Stimulated activated naive CD4-positive, alpha-beta T cell treated with Interleukin-2 at 50 U/mL for 16 hours (primary cell): Measurements from ENCODE around the gene RNF4.
"Not testable (repeated sequence)": the region's sequence is repeated elsewhere in the genome, so short reads cannot be mapped to it uniquely, and the experiment has no call there.

Experiments
- DNase-seq: peaks from one replicate; lab custom pipeline; 2025; lab: John Stamatoyannopoulos, UW

RNF4 gene

DNA sequence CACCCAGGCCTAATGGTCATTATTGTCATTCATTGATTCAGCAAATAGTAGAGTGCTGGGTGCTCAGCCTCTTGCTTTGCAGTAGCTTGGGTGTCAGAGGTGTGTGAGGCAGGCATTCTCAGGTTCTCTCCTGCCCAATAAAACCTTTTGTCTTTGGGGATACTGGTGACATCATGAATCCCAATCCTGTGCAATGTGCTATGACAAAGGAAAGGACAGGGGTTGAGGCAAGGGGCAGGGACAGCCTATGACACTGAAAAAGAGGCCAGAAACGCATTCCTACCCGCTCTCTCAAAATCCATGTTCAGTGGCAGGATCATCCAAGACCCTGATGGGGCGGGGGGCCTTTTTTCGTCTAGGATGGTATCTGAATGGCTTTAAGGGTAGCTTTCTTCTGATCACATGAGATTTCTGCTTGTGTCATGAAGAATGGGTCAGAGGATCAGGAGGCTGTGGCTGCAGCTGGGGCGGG, 66.0 kb downstream of the RNF4 start:
- DNase-seq = no peak

DNA sequence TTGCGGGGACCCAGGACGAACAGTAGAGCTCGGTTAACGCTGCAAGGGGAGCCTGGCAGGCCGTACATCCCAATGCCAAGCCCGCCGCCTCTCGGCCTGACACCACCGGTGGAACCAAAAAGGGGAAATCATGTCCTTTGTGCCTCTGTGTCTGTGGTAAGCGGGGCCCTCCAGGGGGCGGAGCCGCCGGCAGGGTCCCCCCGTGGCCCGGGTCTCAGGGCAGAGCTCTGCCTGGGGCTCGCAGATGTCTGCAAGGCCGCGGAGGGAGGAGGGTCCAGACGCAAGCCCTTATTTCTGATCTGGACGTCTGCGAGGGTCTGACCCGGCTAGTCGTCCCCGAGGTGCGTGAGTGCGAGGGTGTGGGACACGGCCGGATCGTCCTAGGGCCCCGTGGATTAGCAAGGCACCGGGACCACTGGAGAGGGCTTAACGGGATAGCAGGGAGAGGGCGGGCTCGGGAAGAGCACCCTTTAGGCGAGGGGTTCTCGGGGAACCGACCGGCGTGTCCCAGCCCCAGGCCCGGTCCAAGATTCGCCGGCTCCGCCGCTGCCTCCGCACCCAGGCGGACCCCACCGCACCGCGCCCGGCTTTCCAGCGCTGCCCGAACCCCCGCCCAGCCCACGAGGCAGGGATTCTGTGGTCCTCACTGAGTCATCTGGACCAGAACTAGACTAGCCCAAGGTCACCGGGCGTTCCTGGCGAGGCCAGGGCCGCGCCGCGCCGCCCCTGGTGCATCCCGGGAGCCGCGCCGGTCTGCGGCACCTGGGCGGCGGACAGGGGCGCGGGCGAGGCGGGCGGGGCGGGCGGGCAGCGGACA, 66.7 kb downstream of the RNF4 start:
- DNase-seq = peak; percentile 48

GRCh38 chr4:2536193-2537010, 67.5 kb downstream of the RNF4 start, which contains the start of gene FAM193A:
TSS of gene FAM193A (plus strand) at chr4:2536647. CDS start at chr4:2536916, 269 bp downstream.
- peak; percentile 99 for DNase-seq

DNA sequence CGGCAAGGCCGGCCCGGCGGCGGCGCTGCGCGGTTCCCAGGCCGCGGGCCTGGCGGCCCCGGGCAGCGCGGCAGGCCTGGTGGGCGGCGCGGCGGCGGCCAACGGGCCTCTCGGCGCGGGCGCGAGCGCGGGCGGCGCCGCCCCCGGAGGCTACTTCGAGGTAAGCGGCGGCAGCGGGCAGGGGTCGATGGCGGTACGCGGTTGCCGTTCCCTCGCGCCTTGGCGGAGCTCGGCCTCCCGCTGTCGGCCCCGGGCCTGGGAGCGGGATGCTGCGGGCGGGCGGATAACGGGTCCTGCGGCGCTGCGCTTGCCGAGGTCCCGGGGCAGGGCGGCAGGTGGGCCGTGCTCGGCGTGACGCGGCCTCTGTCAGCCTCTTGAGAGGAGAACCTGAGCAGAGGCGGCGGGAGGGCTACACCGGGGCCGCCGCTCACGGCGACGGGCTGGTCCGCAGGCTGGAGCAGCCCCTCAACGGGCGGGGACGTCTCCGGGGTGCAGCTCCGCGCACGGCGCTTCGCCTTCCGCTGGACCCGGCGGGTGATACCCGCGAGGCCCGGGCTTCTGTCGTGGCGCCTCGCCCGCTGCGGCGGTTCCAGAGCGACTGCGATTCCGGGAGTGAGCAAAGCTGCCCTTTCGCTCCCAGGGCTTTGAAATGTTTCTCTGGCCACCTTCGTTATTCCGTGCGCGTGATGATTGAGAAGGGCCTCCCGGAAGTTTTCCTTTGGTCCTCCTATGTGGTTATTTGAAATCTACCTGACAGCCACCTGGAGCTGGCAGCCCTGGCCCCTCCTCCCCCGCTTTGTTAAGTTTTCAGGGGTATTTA, 68.3 kb downstream of the RNF4 start:
- DNase-seq = peak; percentile 44

GRCh38 chr4:2543580-2544191, 74.8 kb downstream of the RNF4 start:
- DNase-seq = not testable (repeated sequence)

GRCh38 chr4:2545321-2546013, 76.6 kb downstream of the RNF4 start:
- DNase-seq = no peak

- no peak for DNase-seq
These were observed 77.4 kb downstream of the RNF4 start for GRCh38 chr4:2546286-2546823.

- DNase-seq = not testable (repeated sequence)
These were observed 78.2 kb downstream of the RNF4 start for GRCh38 chr4:2546961-2547691.

DNA sequence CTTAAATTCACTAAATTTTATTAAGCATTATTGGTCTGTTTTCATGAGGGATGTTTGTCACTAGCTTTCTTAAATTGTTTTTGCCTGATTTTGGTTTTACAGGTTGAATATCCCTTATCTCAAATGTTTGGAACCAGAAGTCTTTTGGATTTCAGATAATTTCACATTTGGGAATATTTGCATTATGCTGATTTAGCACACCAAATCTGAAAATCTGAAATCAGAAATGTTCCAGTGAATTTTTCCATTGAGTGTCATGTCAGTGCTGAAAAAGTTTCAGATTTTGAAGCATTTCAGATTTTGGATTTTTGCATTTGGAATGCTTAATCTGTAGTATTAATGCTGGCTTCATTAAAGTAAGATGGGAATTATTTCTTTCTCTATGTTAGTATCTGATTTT, 82.2 kb downstream of the RNF4 start:
- DNase-seq = no peak

DNA sequence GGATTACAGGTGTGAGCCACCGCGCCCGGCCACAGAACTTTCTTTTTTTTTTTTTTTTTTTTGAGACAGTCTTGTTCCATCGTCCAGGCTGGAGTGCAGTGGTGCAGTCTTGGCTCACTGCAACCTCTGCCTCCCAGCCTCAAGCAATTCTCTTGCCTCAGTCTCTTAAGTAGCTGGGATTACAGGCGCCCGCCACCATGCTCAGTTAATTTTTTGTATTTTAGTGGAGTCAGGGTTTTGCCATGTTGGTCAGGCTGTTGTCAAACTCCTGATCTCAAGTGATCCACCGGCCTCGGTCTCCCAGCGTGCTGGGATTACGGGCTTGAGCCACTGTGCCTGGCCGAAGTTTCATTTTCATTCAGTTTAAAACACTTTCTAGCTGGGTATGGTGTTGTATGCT, 83.9 kb downstream of the RNF4 start:
- no peak for DNase-seq

DNA sequence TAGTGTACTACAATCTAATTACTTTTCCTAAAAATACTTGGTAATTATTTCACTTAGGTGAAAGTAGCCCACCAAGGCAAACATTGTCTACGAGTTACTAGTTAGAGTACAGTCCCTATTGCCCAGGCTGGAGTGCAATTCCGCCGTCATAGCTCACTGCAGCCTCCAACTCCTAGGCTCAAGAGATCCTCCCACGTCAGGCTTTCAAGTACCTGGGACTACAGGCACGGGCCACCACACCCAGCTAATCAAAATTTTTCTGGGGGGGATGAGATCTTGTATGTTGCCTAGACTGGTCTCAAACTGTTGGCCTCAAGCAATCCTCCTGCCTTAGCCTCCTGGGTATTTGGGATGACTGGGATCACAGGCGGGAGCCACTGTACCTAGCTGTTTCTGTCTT, 89.4 kb downstream of the RNF4 start:
- DNase-seq = no peak

- DNase-seq = no peak
These were observed 91.3 kb downstream of the RNF4 start for GRCh38 chr4:2560167-2560566.
